Caki2 (cell line): ENCODE data around the gene RNF111. TPM values are rescaled to one million over a fixed set of nuclear protein-coding genes. Genes with fewer than 3 reads are reported as not detected.
"Not testable (repeated sequence)": the region's sequence is repeated elsewhere in the genome, so short reads cannot be mapped to it uniquely, and the experiment has no call there.

ENCODE experiments used
- DNase-seq: peaks from one replicate; pipeline ENCODE4 v3.0.0-alpha.2; 2015; ENCODE audit warnings: low read depth
- in situ Hi-C: cut with HindIII; loops from 2 replicates; pipeline ENCODE4 v1.10.0; 2016; ENCODE audit warnings: low sequenced_read_pairs, low pct_unique_long_range_greater_than_20kb, mixed read lengths
- total RNA-seq: library from RNA; depleted of rRNA; stranded (reverse); fragments of >200 nt; shearing (Covaris generic); gene quantifications from 2 replicates; pipeline ENCODE4 v1.2.3, GENCODE V29; 2014; ENCODE audit warnings: low replicate concordance

Gene RNF111
- total RNA-seq, 1 experiment from 2014 or later: 14.0 TPM

DNA sequence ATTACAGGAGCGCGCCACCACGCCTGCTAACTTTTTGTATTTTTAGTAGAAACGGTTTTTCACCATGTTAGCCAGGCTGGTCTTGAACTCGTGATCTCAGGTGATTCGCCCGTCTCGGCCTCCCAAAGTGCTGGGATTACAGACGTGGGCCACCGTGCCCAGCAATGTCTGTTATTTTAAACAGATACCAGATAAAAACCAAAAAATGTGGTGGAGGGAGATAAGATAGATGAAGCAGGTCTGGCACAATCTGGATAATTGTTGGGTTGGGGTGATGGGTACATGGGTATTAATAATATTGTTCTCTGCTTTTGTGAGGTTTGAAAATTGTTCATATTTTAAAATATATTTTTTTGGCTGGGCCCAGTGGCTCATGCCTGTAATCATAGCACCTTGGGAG is 4.7 kb downstream of the RNF111 start:
- in situ Hi-C loops: no loop called here

GRCh38 chr15:58994906-58995453 is 7.5 kb downstream of the RNF111 start:
- in situ Hi-C loops: no loop called here

More for the DNA sequence above, 4.7 kb downstream of the RNF111 start:
- no peak for DNase-seq

GRCh38 chr15:58999694-59000093 is 12.2 kb downstream of the RNF111 start:
- DNase-seq: no peak
- in situ Hi-C loops: no loop called here

More at GRCh38 chr15:58994906-58995453, 7.5 kb downstream of the RNF111 start:
- no peak for DNase-seq

GRCh38 chr15:59000251-59000650 is 12.8 kb downstream of the RNF111 start:
- in situ Hi-C loops, DNase-seq: not testable (repeated sequence)

DNA sequence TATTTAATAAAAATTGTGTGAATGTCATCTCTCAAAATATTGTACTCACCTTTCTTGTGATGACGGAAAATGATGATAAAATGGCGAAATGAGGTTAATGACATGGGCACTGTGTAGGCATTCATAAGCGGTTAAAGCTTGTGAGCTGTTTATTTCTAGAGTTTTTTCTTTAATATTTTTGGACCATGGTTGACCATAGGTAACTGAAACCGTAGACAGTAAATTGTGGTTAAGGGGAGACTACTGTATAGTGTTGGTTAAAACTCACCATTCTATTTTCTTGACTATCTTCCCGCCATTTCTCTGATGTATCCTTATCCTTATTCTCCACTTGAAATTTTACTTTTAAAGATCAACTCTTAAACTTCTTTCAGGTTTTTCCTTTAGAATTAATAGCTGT is 14.5 kb downstream of the RNF111 start:
- in situ Hi-C loops: no loop called here
- DNase-seq: no peak

GRCh38 chr15:59002418-59002859 is 15.0 kb downstream of the RNF111 start:
- DNase-seq: no peak
- in situ Hi-C loops: no loop called here

DNA sequence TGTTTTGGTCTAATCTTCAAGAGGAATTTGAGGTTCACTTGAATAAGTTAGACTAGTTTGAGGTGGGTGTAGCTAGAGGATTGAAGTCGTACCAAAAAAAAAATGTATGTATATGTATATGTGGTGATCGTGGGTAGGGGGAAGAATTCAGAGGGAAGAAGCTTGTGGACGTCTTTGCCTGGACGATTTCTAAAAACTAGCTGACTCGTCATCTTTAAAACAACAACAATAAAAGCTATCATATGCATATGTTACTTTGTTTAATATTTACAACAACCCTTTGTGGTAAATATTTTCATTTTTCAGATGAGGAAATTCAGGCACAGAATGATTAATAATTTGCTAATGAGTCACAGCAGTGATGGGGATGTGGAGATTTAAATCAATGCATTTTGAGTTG is 18.1 kb downstream of the RNF111 start:
- no peak for DNase-seq
- in situ Hi-C loops: no loop called here

DNA sequence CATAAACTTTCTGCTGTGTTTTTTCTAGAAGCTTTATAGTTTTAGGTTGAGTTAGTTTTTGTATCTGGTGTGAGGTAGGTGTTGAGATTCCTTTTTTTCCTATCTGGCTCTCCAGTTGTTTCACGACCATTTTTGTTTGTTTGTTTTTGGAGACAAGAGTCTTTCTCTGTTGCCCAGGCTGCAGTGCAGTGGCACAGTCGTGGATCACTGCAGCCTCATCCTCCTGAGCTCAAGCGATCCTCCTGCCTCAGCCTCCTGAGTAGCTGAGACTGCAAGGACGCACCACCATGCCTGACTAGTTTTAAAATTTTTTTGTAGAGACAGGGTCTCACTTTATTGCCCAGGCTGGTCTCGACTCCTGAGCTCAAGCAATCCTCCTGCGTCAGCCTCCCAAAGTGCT is 20.6 kb downstream of the RNF111 start:
- DNase-seq: no peak
- in situ Hi-C loops: no loop called here

DNA sequence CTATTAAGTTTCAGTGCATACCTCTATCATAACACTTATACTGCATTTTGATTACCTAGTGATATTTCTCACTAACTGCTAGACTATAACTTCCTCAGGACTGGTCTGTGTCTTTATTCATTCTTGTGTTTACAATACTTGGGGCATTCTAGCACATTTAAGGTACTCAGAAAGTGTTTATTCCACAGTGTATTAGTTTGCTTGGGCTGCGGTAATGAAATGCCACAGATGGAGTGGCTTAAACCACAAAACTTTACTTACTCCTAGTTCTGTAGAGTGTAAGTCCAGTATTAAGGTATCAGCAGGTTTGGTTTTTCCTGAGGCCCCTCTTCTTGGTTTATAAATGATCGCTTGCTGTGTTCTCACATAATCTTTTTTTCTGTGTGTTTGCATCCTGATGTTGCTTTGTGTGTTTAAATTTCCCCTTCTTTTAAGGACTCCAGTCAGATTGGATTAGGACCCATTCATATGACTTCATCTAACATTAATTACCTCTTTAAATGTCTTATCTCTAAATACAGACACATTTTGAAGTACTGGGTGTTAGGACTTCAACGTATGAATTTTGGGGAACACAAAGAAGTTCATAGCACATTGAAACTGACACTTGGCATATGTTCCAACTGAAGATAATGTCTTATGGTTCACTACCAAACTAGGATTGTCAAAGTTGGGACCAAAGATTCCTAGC is 23.9 kb downstream of the RNF111 start:
- DNase-seq: no peak
- in situ Hi-C loops: no loop called here

DNA sequence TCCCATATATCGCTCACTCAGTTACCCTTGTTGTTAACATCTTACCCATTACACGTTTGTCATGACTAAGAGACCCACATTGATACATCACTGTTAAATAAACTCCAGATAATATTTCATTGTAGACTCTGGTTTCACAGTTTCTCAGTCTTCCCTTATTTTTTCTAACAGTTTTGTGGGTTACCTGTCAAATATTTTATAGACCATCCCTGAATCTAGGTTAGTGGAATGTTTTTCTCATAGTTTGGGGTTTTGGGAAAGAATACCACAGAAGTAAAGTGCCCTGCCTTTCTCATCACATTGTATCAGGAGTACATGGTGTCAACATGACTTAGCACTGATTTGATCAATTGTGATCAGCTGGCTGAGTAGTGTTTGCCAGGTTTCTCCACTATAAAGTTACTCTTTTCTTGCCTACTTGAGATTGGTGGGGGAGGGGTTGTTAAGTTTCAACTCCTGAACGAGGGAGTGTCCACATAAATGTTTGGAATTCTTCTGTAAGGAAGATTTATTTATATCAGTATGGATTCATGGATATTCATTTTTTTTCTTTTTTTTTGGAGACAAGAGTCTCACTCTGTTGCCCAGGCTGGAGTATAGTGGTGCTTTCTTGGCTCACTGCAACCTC is 25.9 kb downstream of the RNF111 start:
- in situ Hi-C loops: no loop called here
- no peak for DNase-seq

GRCh38 chr15:59014068-59014467 is 26.6 kb downstream of the RNF111 start:
- DNase-seq: no peak
- in situ Hi-C loops: no loop called here

DNA sequence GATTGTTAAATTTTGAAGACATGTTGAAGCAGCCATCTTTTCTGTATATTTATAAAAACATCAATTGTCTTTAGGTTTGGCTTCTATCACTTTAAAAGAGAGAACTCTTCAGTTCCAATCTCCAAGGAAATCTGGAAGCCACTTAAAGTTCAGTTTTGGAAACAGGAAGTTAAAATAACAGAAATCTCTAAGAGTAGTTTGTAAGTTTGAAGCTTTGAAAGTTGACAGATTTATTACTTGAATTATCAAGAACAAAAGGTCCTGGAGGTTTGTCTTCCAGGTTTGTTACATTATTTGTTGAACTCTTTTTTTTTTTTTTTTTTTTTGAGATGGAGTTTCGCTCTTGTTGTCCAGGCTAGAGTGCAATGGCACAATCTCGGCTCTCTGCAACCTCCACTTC is 30.0 kb downstream of the RNF111 start:
- in situ Hi-C loops: no loop called here
- no peak for DNase-seq

- no peak for DNase-seq
- in situ Hi-C loops: no loop called here
Measured at GRCh38 chr15:59018833-59019232, 31.4 kb downstream of the RNF111 start.

DNA sequence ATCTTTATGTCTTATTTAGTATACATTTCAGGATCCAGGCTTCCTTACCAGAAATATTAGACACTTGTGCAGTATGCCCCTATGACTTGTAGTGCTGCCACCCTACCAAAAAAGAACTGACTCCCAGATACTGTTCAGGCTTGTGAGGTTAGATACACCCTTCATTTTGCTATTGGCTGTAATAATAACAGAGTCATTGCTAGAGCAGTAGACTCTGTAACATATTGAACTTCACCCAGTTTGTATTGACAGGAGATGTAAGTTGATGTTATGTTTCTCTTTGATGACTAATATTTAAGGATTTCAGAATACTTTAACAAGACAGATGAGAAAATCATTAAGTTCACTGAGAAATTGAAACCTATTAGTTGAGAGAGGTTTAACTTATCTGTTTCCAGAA is 32.9 kb downstream of the RNF111 start:
- DNase-seq: no peak

DNA sequence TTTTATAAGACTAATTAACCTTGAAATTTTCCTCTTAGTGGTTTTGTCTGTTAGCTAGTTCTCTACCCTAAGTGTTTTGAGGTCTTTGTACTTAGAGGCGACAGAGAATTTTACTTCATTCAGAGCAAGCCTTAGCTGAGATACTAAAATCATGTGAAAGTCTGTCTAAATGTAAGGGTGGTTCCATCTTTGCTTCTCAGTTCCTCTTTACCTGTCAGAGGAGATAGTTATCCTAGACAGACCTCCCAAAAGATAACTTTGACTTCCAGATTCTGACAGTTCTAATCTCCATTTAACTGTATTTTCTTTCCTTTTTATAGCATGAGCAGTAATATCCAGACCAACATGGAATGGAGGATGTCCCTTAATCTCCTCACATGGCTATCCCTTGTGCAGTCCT is 34.7 kb downstream of the RNF111 start:
- in situ Hi-C loops: no loop called here
- no peak for DNase-seq

More for the DNA sequence above, 32.9 kb downstream of the RNF111 start:
- in situ Hi-C loops: no loop called here

GRCh38 chr15:59026207-59026606 is 38.7 kb downstream of the RNF111 start:
- DNase-seq: no peak
- in situ Hi-C loops: no loop called here

- in situ Hi-C loops: no loop called here
- DNase-seq: no peak
Measured at GRCh38 chr15:59028387-59028955, 41.0 kb downstream of the RNF111 start.

GRCh38 chr15:59029554-59029953 is 42.1 kb downstream of the RNF111 start:
- no peak for DNase-seq
- in situ Hi-C loops: no loop called here

DNA sequence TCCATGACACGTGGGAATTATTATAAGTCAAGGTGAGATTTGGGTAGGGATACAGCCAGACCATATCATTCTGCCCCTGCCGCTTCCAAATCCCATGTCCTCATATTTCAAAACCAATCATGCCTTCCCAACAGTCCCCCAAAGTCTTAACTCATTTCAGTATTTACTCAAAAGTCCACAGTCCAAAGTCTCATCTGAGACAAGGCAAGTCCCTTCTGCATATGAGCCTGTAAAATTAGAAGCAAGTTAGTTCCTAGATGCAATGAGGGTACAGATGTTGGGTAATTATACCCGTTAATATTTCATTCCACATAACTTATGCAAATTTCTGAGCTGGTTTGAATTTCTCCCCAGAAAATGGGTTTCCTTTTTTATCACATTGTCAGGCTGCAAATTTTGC is 47.7 kb downstream of the RNF111 start:
- in situ Hi-C loops: no loop called here
- DNase-seq: no peak
